ENCODE measurements around the gene PLCB4.

DNA sequence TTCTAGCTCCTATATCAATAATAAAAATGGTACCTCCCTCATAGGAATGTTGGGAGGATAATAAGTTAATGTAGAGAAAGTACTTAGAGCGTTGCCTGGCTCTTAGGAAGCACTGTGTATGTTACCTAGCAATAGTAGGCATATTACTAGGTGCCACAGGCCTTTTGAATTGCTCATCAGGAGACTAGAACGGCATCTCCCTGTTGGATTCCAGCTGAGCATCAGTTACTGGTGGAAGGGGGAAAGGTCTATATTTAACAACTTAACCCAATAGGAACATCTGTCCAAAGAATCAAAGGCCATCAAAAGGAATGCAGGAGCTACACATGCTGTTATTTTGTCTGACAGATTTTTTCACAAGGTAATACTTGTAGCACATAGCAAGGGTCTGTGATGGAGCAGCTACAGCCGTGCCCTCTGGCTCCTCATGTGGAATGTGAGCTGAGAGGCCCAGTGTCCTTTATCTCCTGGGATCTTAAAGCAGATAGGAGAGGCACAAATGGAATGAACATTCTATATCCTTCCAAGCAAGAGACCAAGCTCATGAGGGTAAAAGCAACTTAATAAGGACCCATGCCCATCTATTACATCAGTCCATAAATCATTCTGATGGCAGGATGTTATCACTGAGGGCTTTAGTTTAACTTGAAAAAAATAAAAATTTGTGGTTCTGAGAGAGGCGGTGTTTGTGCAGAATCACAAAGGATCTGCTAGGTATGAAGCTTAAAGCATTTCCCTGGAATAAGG lies 260.6 kb downstream of the PLCB4 start:
- TF ChIP-seq CTCF (IDR thresholded peaks at IDR 0.05) (no peak), POLR2A (IDR thresholded peaks at IDR 0.05) (no peak)

Data from lower leg skin (tissue), 3 donors.